Activated naive CD4-positive, alpha-beta T cell treated with anti-CD3 and anti-CD28 coated beads, Interleukin-2, amount 10 ng/mL, durations not matched to agents 7 days and 5 days (primary cell): ENCODE data around the gene SALL1.

Experiments used
- CTCF ChIA-PET: fragments of 350-600 bp; sonication (Branson Sonifier 250); formaldehyde crosslinking; loops from one replicate; lab custom pipeline; 2021; ENCODE audit warnings: antibody characterized with exemption; lab: Charles Lee
- DNase-seq: peaks from one replicate; pipeline ENCODE4 v3.0.0-alpha.2; 2020
- H3K27ac Mint-ChIP-seq: one replicate; pipeline ENCODE4 v1.8.0; 2021; ENCODE audit warnings: mild to moderate bottlenecking, moderate library complexity, mixed read lengths
- H3K27me3 Mint-ChIP-seq: one replicate; pipeline ENCODE4 v1.8.0; 2021; ENCODE audit warnings: mild to moderate bottlenecking, mixed read lengths
- H3K36me3 Mint-ChIP-seq: one replicate; pipeline ENCODE4 v1.8.0; 2021; ENCODE audit warnings: mixed read lengths
- H3K4me1 Mint-ChIP-seq: one replicate; pipeline ENCODE4 v1.8.0; 2021; ENCODE audit warnings: mixed read lengths
- H3K4me3 Mint-ChIP-seq: one replicate; pipeline ENCODE4 v1.8.0; 2021; ENCODE audit warnings: mild to moderate bottlenecking, moderate library complexity, mixed read lengths
- H3K9me3 Mint-ChIP-seq: one replicate; pipeline ENCODE4 v1.8.0; 2021; ENCODE audit warnings: mixed read lengths

SALL1 gene

GRCh38 chr16:51095084-51095881 is 55.8 kb downstream of the SALL1 start:
- Mint-ChIP-seq H3K27me3 (no peaks in the 10 kb centered on the region), H3K4me1 (no peaks in the 10 kb centered on the region), H3K9me3 (no peaks in the 10 kb centered on the region), H3K4me3 (no peak overlapping the region), H3K27ac (no peak overlapping the region), H3K36me3 (no peaks in the 10 kb centered on the region)
- CTCF ChIA-PET = no interaction called here
- no peak for DNase-seq

GRCh38 chr16:51093726-51094280 is 57.3 kb downstream of the SALL1 start:
- H3K4me3 Mint-ChIP-seq = no peak overlapping the region
- no peaks in the 10 kb centered on the region for H3K36me3 Mint-ChIP-seq
- peaks cover 2% of the 10 kb centered on the region for H3K9me3 Mint-ChIP-seq
- CTCF ChIA-PET = no interaction called here
- no peaks in the 10 kb centered on the region for H3K4me1 Mint-ChIP-seq
- H3K27ac Mint-ChIP-seq = no peak overlapping the region
- DNase-seq = no peak
- no peaks in the 10 kb centered on the region for H3K27me3 Mint-ChIP-seq
